HG03025 (cell line): ENCODE results near the gene FBXW10B.
"Not testable (repeated sequence)": the region's sequence is repeated elsewhere in the genome, so short reads cannot be mapped to it uniquely, and the experiment has no call there.

Experiments
- ATAC-seq: cut with Tn5 transposase; IDR thresholded peaks from one replicate; pipeline ENCODE4 v1.9.1; 2021; ENCODE audit warnings: mild to moderate bottlenecking, moderate library complexity; ENCODE audit not compliant: unreplicated experiment, low FRiP score

FBXW10B gene

GRCh38 chr17:15642505-15643251 lies 23.2 kb upstream of the FBXW10B start:
- ATAC-seq: not testable (repeated sequence)

- not testable (repeated sequence) for ATAC-seq
These were observed 22.5 kb upstream of the FBXW10B start for GRCh38 chr17:15642014-15642413.

GRCh38 chr17:15630930-15631453 lies 11.5 kb upstream of the FBXW10B start:
- not testable (repeated sequence) for ATAC-seq

- not testable (repeated sequence) for ATAC-seq
These were observed 10.5 kb upstream of the FBXW10B start for GRCh38 chr17:15629991-15630390.

GRCh38 chr17:15623661-15624209 lies 4.2 kb upstream of the FBXW10B start:
- not testable (repeated sequence) for ATAC-seq

- not testable (repeated sequence) for ATAC-seq
These were observed 3.8 kb upstream of the FBXW10B start for GRCh38 chr17:15623255-15623654.

GRCh38 chr17:15622124-15622523 lies 2.6 kb upstream of the FBXW10B start:
- ATAC-seq: not testable (repeated sequence)

- not testable (repeated sequence) for ATAC-seq
These were observed 2.7 kb downstream of the FBXW10B start for GRCh38 chr17:15616828-15617227.

GRCh38 chr17:15615850-15616249 lies 3.7 kb downstream of the FBXW10B start:
- ATAC-seq: not testable (repeated sequence)

- ATAC-seq: not testable (repeated sequence)
These were observed 6.4 kb downstream of the FBXW10B start for GRCh38 chr17:15613111-15613510.

GRCh38 chr17:15592960-15593359 lies 26.5 kb downstream of the FBXW10B start:
- not testable (repeated sequence) for ATAC-seq

GRCh38 chr17:15591986-15592385 lies 27.5 kb downstream of the FBXW10B start:
- not testable (repeated sequence) for ATAC-seq

GRCh38 chr17:15590844-15591243 lies 28.7 kb downstream of the FBXW10B start:
- not testable (repeated sequence) for ATAC-seq

GRCh38 chr17:15589544-15590536 lies 29.7 kb downstream of the FBXW10B start:
- ATAC-seq: not testable (repeated sequence)

- not testable (repeated sequence) for ATAC-seq
These were observed 31.5 kb downstream of the FBXW10B start for GRCh38 chr17:15588017-15588416.

- not testable (repeated sequence) for ATAC-seq
These were observed 36.2 kb downstream of the FBXW10B start for GRCh38 chr17:15583313-15583712.

GRCh38 chr17:15581462-15581861 lies 38.0 kb downstream of the FBXW10B start:
- not testable (repeated sequence) for ATAC-seq

- not testable (repeated sequence) for ATAC-seq
These were observed 42.7 kb downstream of the FBXW10B start for GRCh38 chr17:15576848-15577247.

GRCh38 chr17:15574660-15575059 lies 44.8 kb downstream of the FBXW10B start:
- ATAC-seq: not testable (repeated sequence)

GRCh38 chr17:15573870-15574269 lies 45.6 kb downstream of the FBXW10B start:
- ATAC-seq: not testable (repeated sequence)
